A549 treated with ZK216348 at 1 μM for 4 hours (cell line): ENCODE results near the gene CHST11. TPM values are rescaled to one million over a fixed set of nuclear protein-coding genes. Genes with fewer than 3 reads are reported as not detected.

Experiments
- total RNA-seq: library from RNA; stranded (reverse); fragments of 200-300 nt; extraction: Qiagen RNA extraction; gene quantifications from 5 replicates; pipeline ENCODE4 v1.2.3, GENCODE V29; 2022; ENCODE audit warnings: low read depth

Gene CHST11
- total RNA-seq, result 10.7 to 28.1 TPM (median 25.9 TPM) in 5 replicates

GRCh38 chr12:104456417-104456949, at the start of gene CHST11:
TSS of gene CHST11 (plus strand) at chr12:104456948.

Other genes with a start within 250 kb of the CHST11 start
- 850 to 1,127 TPM (median 1,016 TPM) in 5 replicates for gene TXNRD1, start 241.2 kb upstream of the CHST11 start, total RNA-seq
- 6.3 to 9.3 TPM (median 7.0 TPM) in 5 replicates for gene EID3, start 153.2 kb upstream of the CHST11 start, total RNA-seq